Testis (tissue), 3 donors: ENCODE data around the gene VASN. TPM values are rescaled to one million over a fixed set of nuclear protein-coding genes. Genes with fewer than 3 reads are reported as not detected.

Experiments used
- DNase-seq: peaks from one replicate; pipeline ENCODE4 v3.0.0-alpha.2; 2019
- H3K27ac ChIP-seq, 2 donors: fragments of 200-600 bp; sonication (generic); one replicate each; pipeline ENCODE4 v1.5.1; 2019
- H3K27me3 ChIP-seq: fragments of 200-600 bp; sonication (generic); one replicate; pipeline ENCODE4 v1.5.1; 2019
- H3K36me3 ChIP-seq: fragments of 200-600 bp; sonication (generic); one replicate; pipeline ENCODE4 v1.5.1; 2017; ENCODE audit warnings: low read depth; ENCODE audit errors: missing control alignments
- H3K4me1 ChIP-seq: fragments of 200-600 bp; sonication (generic); one replicate; pipeline ENCODE4 v1.5.1; 2019
- H3K4me3 ChIP-seq, 2 donors: fragments of 200-600 bp; sonication (generic); one replicate each; pipeline ENCODE4 v1.5.1; 2017 to 2019
- H3K9me3 ChIP-seq: fragments of 200-600 bp; sonication (generic); one replicate; pipeline ENCODE4 v1.5.1; 2017
- CTCF ChIP-seq, 3 experiments: fragments of 450-650 bp in 2 of 3; fragments of 200-600 bp in 1 of 3; sonication (generic) in 1 of 3; IDR thresholded peaks; one replicate each; pipeline ENCODE4 v1.5.1; 2016 to 2019; ENCODE audit warnings: antibody characterized with exemption in 3 of 3, mild to moderate bottlenecking in 2 of 3, moderate library complexity in 1 of 3
- POLR2A ChIP-seq: fragments of 450-650 bp; IDR thresholded peaks from one replicate; pipeline ENCODE4 v1.6.1; 2017; ENCODE audit warnings: antibody characterized with exemption, mild to moderate bottlenecking, moderate library complexity
- WGBS, 2 donors: methylation state at CpG; one replicate each; pipeline ENCODE4 v1.1.5; 2018; 5-methylcytosine and 5-hydroxymethylcytosine counted together
- intact Hi-C: fragments of 100-400 bp; cut with DNase I; formaldehyde crosslinking; loops from one replicate; pipeline ENCODE4 v1.15.1; 2023; ENCODE audit warnings: low total_unique reads
- polyA plus RNA-seq: library from polyadenylated mRNA; stranded (reverse); fragments of 350-450 nt; fragmentation: Illumina TruSeq; extraction: RNeasy Lipid Tissue Mini Kit (QIAGEN cat#74804); gene quantifications from one replicate; pipeline ENCODE4 v1.2.3, GENCODE V29; 2014; ENCODE audit warnings: low read depth, low replicate concordance; ENCODE audit not compliant: insufficient read depth
- total RNA-seq, 2 donors: library from RNA; depleted of rRNA; stranded (reverse); fragments of >200 nt; gene quantifications; one replicate each; pipeline ENCODE4 v1.2.3, GENCODE V29; 2016

Gene VASN
- total and polyA plus RNA-seq, 3 donors from 2014 or later = 33.9 to 125 (median 103) TPM

DNA sequence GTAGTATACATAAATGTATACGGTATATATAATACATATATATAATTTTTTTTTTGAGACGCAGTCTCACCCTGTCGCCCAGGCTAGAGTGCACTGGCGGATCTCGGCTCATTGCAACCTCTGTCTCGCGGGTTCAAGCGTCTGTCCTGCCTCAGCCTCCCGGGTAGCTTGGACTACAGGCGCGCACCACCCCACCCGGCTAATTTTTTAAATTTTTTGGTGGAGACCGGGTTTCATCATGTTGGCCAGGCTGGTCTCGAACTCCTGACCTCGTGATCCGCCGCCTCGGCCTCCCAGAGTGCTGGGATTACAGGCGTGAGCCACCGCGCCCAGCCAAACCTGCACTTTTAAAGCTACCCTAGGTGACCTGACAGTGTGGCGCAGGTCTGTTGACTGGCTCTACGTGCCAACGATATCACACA is 21.3 kb upstream of the VASN start:
- no peak for DNase-seq
- Histone ChIP-seq H3K27me3 (no peaks in the 10 kb centered on the region), H3K9me3 (no peaks in the 10 kb centered on the region), H3K4me3 (peak overlapping the region; percentile 75 to 91), H3K27ac (peak overlapping the region; percentile 68 to 88), H3K36me3 (no peaks in the 10 kb centered on the region), H3K4me1 (peaks cover 32% of the 10 kb centered on the region)
- intact Hi-C loops = no loop called here
- TF ChIP-seq POLR2A = no peak
- TF ChIP-seq CTCF (IDR thresholded peaks at IDR 0.05) = no peak
- WGBS, 2 donors = 22 to 27% methylated on average over 22 to 24 of the region's 24 CpGs

GRCh38 chr16:4350787-4351659 is 20.6 kb upstream of the VASN start, which contains the start of gene PAM16:
Gene PAM16 (minus strand): TSS chr16:4351321. CDS start chr16:4351234, 87 bp downstream.
- no peaks in the 10 kb centered on the region for H3K36me3 ChIP-seq
- H3K27ac ChIP-seq = peak within 1 kb of the TSS; percentile 68 to 88
- no peaks in the 10 kb centered on the region for H3K9me3 ChIP-seq
- no peaks in the 10 kb centered on the region for H3K27me3 ChIP-seq
- H3K4me1 ChIP-seq = peaks cover 27% of the 10 kb centered on the region
- TF ChIP-seq CTCF (IDR thresholded peaks at IDR 0.05) = no peak
- no peak for TF ChIP-seq POLR2A
- intact Hi-C loops = no loop called here
- 0 to 1% methylated on average over 23 to 80 of the region's 81 CpGs for WGBS, 2 donors
- peak within 1 kb of the TSS; percentile 75 to 91 for H3K4me3 ChIP-seq
- DNase-seq = peak; percentile 97

- Histone ChIP-seq H3K27ac (no peak overlapping the region), H3K36me3 (no peaks in the 10 kb centered on the region), H3K4me1 (peaks cover 20% of the 10 kb centered on the region), H3K9me3 (no peaks in the 10 kb centered on the region), H3K4me3 (no peak overlapping the region), H3K27me3 (no peaks in the 10 kb centered on the region)
- DNase-seq = no peak
- intact Hi-C loops = no loop called here
- WGBS, 2 donors = 64 to 69% methylated on average over 7 of the region's 7 CpGs
- no peak for TF ChIP-seq CTCF (IDR thresholded peaks at IDR 0.05)
- TF ChIP-seq POLR2A = no peak
Measured at GRCh38 chr16:4351880-4352279, 19.8 kb upstream of the VASN start.

DNA sequence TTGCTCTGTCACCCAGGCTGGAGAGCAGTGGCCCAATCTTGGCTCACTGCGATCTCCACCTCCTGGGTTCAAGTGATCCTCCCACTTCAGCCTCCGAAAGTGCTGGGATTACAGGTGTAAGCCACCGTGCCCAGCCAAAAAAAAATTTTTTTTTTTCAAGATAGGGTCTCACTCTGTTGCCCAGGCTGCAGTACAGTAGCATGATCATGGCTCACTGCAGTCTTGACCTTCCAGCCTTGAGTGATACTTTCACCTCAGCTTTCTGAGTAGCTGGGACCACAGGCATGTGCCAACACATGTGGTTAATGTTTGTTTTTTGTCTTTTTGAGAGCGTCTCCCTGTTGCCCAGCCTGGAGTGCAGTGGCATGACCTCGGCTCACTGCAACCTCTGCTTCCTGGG is 18.8 kb upstream of the VASN start:
- DNase-seq = no peak
- H3K27me3 ChIP-seq = no peaks in the 10 kb centered on the region
- 94 to 96% methylated on average over 5 of the region's 5 CpGs for WGBS, 2 donors

More for the DNA sequence above, 18.8 kb upstream of the VASN start:
- Histone ChIP-seq H3K4me1 (peaks cover 11% of the 10 kb centered on the region), H3K9me3 (no peaks in the 10 kb centered on the region), H3K36me3 (no peaks in the 10 kb centered on the region), H3K27ac (no peak overlapping the region), H3K4me3 (no peak overlapping the region)
- no peak for TF ChIP-seq CTCF (IDR thresholded peaks at IDR 0.05)
- no peak for TF ChIP-seq POLR2A
- intact Hi-C loops = no loop called here
